ENCODE results near the gene IGLON5.

Gene IGLON5

DNA sequence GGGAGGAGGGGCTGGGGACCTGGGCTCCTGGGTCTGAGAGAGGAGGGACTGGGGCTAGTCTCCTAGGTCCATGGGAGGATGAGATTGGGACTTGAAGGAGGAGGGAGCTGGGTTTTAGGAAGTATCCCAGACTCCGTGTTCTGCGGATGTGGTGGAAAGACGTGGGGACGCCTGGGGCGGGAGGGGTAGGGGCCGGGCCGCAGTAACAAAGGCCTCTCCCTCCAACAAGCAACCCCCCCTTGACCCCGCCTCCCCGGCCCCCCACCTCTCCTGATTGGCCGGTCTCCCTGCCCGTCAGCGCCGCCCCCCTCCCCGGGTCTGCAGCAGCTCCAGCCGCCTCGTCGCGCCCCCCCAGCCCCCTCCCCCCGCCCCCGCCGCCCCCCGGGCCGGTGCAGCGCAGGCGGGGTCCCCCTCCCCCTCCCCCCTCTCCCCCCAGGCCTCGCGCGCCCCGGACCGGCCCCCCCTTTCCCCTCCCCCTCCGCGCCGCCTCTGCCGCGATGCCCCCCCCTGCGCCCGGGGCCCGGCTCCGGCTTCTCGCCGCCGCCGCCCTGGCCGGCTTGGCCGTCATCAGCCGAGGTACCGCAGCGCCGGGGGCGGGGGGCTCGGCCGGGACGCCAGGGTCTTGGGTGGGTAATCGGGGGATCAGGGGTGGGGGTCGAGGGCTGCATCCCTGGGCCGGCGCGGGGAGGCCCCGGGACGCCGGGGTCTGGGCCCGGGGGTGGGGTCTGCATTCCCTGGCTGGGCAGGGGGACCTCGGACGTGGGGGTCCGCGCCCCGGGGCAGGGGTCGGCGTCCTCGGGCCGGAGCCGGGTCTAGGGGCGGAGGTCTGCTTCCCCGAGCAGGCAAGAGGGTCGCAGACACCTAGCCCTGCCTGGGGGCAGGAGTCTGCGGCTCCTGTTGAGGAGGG, at the start of gene IGLON5:
IGLON5 (plus strand) TSS at position 294 of the 907 bp plus-strand sequence; CDS start at position 498, 204 bp downstream.
- DNase-seq, result no peak

DNA sequence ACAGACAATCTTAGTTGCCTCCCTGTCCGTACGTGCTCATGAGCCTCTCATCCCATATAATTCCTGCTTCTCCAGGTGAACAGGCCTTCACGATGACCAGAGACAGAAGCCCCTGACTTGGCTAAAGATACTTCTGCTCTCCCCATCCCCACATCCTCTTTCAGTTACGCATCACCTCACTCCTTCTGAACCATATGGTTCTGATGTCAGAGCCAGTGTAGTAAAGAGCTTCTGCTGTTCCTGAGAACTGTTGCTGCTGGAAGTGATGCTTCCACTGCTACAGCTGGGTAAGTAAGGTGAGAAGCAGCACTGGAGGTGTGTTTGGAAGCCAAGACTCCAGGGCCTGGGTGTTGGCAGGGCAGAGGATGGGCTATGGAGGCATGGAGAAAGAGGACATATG, 47.6 kb upstream of the IGLON5 start:
- DNase-seq, result no peak

DNA sequence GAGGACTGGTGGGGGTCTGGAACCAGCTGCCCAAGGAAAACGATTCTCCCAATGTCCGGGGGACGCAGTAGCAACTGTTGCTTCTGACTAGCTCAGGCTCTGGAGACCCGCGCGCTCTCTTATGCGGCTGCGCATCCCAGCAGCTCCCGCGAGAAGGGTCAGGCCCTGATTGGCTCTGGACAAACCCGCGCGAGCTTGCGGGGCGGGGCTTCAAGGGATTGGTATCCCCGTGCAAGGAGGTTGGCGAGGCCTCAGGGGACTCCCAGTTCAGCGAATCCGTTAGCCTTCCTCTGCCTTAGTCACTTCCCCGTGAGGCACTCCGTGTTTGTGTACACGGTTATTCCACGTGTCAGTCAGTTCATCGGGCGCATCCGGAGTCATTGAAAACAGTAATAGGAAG, 40.4 kb upstream of the IGLON5 start:
- no peak for DNase-seq

DNA sequence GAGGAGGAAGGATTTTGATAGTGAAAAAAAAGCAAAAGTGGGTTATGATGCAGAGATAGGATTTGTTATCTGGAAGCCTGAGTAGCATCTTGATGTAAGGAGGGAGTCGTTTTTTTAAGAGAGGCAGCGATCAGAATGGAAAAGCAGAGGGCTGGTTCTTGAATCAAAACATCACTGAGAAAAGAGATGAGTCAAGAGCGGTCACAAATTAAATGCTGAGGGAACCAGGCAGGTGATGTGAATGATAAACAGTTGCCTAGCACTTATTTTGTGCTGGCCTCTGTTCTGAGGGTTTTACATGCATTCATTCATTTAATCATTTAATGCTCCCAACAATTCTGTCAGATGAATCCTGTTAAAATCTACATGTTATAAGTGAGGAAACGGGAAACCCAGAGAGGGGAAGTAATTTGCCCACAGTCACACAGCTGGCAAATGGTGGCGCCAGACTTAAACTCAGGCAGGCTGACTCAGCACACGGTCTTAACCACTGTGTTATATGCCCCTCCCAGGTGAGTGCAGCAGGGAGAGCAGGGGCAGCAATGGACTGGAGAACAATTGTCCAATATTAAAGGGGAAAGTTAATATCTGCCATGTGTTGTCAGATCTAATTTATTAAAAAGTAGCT, 39.1 kb upstream of the IGLON5 start:
- no peak for DNase-seq

DNA sequence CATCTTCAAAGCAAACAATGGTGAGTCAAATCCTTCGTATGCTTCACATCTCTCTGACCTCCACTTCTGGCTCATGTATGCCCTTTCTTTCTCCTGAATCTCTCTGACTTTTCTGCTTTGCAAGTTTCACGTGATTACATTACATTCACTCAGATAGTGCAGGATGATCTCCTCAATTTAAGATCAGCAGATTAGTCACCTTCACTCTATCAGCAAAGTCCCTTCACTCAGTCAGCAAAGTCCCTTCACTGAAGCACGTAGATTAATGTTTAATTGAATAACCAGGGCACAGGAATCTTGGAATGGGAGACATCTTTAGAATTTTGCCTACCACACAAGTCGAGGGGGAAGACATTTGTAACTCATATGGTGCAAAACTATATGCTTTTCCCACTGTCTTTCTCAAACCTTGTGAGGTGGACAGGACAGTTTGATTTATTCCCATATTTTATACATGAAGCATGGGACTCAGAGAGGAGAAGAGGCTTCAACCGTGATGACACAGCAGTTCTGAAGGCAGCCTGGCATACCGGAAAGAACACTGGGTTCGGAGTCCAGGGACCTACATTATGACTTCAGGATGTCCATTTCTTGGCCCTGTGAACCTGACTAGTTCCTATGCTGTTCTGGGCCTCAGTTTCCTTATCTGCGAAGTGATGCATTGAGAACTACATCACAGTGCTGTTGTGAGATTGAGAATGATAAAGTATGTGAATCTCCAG, 37.2 kb upstream of the IGLON5 start:
- no peak for DNase-seq

DNA sequence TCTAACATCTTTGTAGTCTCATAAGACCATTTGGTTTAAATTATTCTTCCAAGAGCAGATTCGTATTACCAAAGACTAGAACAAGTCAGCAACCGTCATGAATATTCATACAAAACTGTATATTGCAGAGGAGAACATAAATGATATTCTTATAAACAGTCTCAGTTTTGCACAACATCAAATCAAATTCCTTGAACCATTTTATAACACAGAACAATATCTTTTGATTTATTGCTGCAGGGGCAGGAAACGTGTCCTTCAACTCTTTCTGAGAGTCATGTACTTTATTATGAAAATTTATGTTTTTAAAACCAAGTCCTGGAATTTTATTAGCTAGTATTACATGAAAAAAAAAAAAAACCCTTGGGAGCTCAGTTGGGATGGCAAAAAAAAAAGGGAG, 34.3 kb upstream of the IGLON5 start:
- DNase-seq, result no peak

DNA sequence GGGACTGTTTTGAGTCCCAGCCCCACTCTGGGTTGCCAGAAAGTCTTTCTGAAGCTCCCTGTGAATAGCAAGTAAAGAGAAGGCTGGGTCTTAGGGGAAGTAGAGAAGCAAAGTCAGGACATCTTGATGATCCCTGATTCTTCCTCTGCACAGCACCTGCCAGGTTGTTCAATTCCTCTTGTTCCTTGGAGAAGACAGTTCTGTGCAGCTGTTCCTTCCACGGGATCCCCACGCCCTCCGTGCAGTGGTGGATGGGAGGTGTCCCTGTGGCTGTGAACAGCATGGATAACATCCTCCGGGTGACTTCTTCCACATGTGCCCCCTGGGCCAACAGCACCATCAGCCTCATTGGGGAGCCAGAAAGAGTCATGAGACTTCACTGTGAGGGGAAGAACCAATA, 29.1 kb upstream of the IGLON5 start:
- no peak for DNase-seq

DNA sequence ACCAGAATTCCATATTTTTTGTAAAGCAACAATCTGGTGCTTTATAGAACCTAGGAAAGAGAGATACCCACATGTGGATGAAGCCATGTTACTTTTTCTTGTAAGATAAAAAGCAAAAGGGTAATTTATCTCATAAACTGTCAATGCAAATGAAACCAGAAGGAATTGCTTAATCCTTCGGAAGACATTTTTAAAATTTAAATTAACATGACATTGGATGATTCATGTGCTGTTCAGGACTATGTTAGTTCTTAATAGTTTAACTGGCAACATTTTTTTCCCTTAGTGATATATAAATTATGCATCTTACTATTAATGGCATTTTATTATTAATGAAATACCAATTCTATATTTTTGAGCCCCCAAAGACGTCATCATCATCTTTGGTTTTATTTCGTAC, 25.8 kb upstream of the IGLON5 start:
- DNase-seq, result no peak

DNA sequence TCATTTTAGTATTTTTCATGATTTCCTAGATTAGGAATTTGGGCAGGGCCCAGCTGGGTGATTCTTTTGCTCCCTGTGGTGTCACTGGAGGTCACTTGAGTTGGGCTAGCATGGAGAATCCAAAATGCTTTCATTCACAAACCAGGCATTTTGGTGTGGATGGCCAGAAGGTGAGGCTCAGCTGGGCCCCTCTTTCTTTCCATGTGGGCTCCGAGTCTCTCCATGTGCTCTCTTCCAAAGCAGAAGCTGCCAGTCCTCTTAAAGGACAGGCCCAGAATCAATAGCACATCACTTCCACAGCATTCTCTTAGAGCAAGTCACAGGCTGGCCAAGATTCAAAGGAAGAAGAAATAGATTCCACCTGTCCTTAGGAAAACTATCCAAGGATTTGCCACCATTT, 21.8 kb upstream of the IGLON5 start:
- DNase-seq, result no peak

DNA sequence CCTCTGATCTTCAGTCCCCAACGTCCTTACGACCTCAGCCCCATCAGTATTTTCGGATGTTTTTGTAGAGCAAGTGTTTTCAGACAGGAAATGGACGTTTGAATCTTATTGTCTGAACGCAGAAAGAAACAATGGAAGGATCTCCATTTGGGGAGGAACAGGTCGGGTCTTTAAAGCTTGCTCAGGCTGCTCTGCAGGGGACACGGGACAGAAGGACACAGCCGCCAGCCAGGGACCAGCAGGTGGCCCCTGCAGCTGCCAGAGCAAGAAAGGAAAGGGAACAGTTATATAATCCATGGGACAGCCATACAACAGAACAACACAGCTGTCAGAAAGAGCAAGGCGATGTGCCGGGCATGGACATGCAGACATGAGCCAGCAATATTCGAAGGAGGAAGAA, 18.5 kb upstream of the IGLON5 start:
- DNase-seq, result no peak

DNA sequence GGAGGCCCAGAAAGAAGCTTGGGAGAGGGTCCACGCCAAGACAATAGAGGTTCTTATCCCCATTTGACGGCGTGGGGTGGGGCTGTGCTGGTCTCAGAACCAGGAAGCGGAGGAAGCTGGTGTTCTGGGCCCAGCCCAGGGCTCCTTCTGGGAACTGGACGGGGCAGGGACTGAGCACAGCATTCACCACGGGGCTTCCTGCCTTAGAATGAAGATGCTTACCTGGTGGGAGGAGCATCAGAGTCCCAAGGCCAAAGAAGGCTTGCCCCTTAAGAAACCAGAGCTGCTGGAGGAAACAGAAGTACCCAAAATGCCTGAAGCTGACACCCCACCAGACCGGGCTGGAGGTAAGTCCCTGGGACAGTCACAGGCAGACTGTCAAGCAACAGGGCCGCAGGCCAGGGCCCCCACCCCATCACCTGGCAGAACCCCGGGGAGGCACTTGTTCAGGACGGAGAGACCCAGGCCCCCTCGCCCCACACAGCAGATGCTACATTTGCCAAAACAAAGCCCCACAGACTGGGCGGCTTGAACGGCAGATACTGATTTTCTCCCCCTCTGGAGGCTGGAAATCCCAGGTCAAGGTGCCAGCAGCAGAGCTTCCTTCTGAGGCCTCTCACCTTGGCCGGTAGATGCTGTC, 17.8 kb upstream of the IGLON5 start:
- no peak for DNase-seq

DNA sequence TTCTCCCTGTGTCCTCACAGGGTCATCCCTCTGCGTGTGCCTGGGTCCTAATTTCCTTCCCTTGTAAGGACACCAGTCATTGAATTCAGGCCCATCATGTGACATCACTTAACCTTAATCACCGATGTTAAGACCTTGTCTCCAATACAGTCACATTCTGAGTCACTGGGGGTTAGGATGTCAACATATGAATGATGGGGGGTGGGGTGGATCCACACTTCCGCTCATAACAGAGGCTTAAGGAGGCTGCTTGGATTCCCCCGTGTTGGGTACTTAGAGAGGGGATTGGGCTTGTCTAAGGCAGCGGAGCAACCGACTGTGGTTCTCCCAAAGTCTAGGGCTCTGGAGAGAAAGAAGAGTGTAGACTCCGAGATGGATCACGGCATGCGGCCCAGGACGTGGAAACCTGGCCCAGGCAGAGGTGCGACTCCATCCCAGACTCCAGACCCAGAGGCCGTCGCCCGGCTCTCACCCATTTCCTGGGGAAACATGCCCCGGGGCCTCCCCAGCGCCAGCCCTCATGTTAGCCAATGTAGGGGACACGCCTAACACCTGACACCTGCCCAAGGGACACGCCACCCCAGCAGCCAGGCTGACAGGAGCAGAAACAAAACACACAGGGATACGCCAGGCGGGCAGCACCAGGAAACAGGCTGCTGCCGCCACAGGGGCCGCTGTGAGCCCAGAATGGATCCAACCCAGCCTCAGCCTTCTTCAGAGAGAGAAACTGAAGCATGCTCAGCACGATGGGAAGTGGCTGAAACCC, 17.1 kb upstream of the IGLON5 start:
- no peak for DNase-seq

DNA sequence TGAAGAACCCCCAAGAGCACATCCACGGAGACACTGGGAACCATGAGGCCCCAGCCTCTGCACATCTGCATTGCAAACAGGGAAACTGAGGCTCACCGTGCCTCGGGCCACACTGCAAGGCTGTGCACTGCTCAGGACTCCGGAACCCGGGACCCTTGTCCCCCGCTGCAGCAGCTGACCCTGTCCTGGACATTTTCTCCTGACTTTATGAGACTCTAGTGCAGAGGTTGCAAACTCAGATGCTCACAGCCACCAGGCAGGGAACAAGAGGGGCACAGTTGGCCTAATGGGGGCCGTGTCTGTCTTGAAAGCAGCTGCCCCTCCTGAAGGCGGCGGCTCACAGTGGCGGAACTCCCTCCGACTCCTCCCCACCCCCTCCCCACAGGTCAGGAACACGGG, 16.5 kb upstream of the IGLON5 start:
- DNase-seq, result no peak

DNA sequence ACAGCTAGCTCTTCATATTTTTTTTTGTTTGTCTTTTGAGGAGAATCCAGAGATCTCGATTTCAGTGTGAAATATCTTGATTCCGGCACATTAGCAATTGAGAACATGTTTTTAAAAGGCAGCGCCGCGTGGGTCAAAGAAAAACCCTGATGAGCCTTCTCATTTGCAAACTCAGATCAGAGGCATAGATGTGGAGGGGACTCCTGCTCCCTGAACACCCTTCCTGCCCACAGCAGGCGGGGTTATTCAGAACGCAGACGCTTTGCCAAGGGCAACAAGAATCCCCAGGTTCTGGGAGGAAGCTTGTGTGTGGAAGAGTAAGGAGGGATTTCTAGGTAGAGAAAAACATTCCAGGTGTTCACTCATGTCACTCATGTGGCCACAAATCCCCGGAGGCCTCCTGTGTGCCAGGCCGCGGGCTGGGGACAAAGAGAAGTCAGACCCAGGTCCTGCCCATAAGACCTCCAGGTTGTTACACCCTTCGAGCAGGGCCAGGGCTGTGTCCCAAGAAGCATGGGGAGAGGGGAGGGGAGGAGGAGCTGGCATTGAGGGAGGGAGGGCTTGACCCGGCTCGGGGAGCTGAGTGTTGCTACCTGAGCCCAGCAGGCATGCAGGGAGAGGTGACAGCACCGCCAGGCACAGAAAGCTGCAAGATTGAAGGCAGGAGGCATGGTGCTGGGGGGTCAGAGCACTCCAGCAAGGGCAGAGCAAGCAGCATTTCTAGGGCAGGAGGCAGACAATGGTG, 15.9 kb upstream of the IGLON5 start:
- no peak for DNase-seq

DNA sequence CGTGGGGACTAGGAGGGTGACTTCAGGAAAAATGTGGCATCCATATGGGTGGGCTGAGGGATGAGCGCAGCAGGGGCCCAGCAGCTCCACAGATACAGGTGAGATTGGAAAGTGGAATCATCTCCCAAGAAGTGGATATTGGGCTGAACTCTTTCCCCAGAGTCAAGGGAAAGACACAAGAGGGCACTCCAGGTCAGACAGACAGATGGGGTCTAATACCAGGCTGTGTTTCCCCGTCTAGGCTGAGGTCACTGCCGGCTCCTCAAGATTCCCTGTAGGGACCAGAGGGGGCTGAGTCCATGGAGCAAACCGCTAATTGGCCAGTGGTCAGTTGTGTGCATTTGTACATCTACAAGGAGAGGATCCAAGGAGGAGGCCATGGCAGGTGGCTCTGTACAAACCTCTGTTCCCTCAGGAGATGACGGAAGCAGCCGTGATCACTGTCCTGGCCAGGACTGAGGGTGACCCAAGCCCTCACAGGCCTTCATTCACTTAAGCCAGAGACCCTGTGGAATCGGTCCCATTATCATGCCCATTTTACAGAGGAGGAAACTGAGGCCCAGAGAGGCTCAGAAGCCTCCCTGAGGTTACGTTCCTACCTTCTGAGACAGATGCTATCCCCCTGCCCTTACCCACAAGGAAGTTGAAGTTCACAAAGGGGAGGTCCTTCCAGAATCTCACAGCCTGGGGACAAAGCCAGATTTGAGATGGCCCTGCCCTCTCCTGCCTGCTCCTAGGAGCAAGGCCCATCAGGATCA, 14.9 kb upstream of the IGLON5 start:
- DNase-seq, result no peak

DNA sequence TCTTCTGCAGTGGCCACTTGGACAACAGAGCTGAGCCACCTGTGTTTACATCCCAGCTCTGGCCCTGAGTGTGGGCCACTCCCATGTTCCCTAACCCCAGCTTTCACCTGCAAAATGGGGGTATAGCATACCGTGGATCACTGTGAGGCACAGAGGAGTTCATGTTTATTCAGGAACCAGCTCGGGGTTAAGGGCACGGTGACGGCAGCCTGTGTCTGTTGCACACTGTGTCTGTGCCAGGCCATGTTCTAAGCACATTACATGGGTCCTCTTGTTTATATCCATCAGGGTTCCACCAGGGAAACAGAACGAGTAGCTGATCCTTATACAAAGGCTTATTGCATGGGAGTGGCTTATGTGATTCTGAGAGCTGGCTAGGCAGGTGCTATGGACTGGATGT, 14.0 kb upstream of the IGLON5 start:
- no peak for DNase-seq

DNA sequence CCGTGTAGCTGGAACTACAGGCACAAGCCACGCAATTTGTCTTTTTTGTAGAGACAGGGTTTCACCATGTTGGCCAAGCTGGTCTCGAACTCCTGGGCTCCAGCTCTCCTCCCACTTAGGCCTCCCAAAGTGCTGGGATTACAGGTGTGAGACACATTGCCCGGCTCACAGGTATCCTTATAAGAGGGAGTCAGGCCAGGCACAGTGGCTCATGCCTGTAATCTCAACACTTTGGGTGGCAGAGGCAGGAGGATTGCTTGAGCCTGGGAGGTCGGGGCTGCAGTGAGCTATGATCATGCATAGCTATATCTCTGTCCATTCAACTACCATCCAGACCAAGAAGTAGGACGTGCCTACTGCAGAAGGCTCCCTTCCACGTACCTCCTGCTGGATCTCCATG, 10.2 kb upstream of the IGLON5 start:
- no peak for DNase-seq

DNA sequence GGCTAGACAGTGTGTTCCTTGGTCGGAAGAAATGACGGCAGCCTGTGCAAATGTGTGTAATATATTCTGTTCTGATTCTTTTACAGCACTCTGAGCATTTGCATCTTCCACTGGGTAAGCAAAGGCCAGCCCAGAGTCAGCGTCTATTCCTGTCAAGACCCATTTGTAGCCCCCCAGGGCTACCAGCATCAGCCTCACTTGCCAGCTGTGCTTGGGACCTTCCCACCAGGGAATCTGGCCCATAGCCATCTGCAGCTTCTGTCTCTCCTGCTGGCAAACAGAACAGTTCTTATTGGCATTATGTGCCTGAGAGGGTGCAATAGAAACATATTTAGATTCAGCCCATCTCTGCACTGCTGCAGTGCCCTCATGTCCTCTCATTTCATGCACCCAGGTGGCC, 6.0 kb upstream of the IGLON5 start:
- DNase-seq, result no peak

DNA sequence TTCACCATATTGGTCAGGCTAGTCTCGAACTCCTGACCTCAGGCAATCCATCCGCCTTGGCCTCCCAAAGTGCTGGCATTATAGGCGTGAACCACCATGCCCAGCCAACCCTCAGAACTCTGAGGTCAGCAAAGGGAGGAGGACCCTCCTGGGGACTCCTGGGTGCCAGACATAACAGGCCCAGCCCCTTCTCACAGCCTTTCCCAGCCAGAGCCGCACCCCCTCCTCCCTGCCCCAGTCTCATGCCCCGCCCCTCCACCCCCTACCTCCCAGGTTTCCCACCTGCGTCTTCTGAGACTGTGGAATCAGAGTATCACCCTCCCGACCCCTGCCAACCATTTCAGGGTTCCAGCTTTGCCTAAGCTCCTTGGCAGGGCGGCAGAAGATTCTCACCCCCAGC, 5.2 kb downstream of the IGLON5 start:
- no peak for DNase-seq

DNA sequence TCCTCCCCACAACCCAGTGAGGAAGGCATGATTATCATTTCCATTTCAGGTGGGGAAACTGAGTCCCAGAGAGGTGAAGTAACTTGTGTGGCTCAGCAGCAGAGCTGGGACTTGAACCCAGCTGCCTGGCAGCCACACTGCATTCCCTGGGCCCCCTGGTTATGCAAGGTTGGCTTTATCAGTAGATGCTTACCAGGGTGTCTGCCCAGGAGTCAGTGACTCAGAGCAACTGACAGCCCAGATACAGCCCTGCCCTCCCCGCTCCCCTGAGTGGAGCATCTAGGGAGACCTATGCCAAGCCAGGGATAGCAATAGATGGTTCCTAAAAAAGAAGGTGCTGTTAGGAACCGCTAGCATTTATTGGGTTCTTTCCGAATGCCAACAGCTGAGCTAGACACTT, 5.9 kb downstream of the IGLON5 start:
- DNase-seq, result no peak

DNA sequence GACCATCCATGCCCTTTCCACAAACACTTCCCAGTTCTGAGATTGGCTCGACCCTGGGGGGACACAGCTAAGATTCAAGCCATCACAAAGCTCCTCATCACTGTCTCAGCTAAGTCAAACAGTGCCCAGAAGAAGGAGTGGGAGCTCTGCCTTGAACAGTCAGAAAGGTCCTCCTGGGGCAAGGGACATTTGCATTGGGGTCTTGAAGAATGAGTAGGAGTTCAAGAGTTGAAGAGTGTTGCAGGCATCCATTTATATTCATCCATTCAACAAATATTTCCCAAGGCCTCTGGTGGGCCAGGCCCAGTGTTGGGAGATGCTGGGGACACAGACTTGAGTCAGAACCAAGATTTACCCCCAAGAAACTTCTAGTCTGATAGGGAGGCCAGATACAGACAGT, 6.5 kb downstream of the IGLON5 start:
- no peak for DNase-seq
